CD4-positive, CD25-positive, alpha-beta regulatory T cell (primary cell): ENCODE results near the gene SCTR. TPM values are rescaled to one million over a fixed set of nuclear protein-coding genes. Genes with fewer than 3 reads are reported as not detected.

Experiments
- ATAC-seq, 2 donors: fragments of 150-1000 bp; cut with Tn5 transposase; one replicate each; pipeline ENCODE4 v1.10.0; 2021; ENCODE audit warnings: low read depth in 2 of 2, moderate number of reproducible peaks in 2 of 2, moderate library complexity in 1 of 2
- DNase-seq, 3 donors: peaks; one replicate each; pipeline versions ENCODE4 v3.0.0 to v3.0.0-alpha.2; 2012 to 2022; ENCODE audit warnings: mixed read lengths in 1 of 3
- H3K27ac ChIP-seq: one replicate; pipeline ENCODE4 v1.7.0; 2013; ENCODE audit warnings: mild to moderate bottlenecking, low read length; ENCODE audit not compliant: insufficient read depth, poor library complexity, severe bottlenecking
- H3K27me3 ChIP-seq: one replicate; pipeline ENCODE4 v1.7.0; 2013; ENCODE audit warnings: low read length; ENCODE audit not compliant: control insufficient read depth, insufficient read depth
- H3K36me3 ChIP-seq: one replicate; pipeline ENCODE4 v1.7.0; 2013; ENCODE audit warnings: mild to moderate bottlenecking, low read length, moderate library complexity; ENCODE audit not compliant: control insufficient read depth, insufficient read depth
- H3K4me1 ChIP-seq: 2 replicates; pipeline ENCODE4 v1.7.0; 2013; ENCODE audit warnings: mild to moderate bottlenecking, low read length; ENCODE audit not compliant: insufficient read depth, control insufficient read depth, poor library complexity, severe bottlenecking
- H3K4me3 ChIP-seq: one replicate; pipeline ENCODE4 v1.7.0; 2013; ENCODE audit warnings: low read depth, mild to moderate bottlenecking, low read length, moderate library complexity
- H3K9me3 ChIP-seq, 2 experiments: 1 replicate in 1 of 2; 2 replicates in 1 of 2; pipeline ENCODE4 v1.7.0; 2013; ENCODE audit warnings: low read length in 2 of 2, mild to moderate bottlenecking in 1 of 2, moderate library complexity in 1 of 2; ENCODE audit not compliant: control insufficient read depth in 2 of 2
- H3K27ac Mint-ChIP-seq, 3 donors: one replicate each; pipeline ENCODE4 v1.8.0; 2020 to 2022; ENCODE audit warnings: mild to moderate bottlenecking in 3 of 3, mixed read lengths in 3 of 3, moderate library complexity in 2 of 3
- H3K27me3 Mint-ChIP-seq: one replicate; pipeline ENCODE4 v1.8.0; 2022; ENCODE audit warnings: mild to moderate bottlenecking, mixed read lengths
- H3K36me3 Mint-ChIP-seq: one replicate; pipeline ENCODE4 v1.8.0; 2020; ENCODE audit warnings: mixed read lengths
- H3K4me1 Mint-ChIP-seq, 4 donors: one replicate each; pipeline ENCODE4 v1.8.0; 2020 to 2022; ENCODE audit warnings: mixed read lengths in 4 of 4, mild to moderate bottlenecking in 1 of 4
- H3K4me3 Mint-ChIP-seq, 4 donors: one replicate each; pipeline ENCODE4 v1.8.0; 2020 to 2022; ENCODE audit warnings: mild to moderate bottlenecking in 4 of 4, mixed read lengths in 4 of 4, moderate library complexity in 3 of 4
- H3K9me3 Mint-ChIP-seq, 7 donors: one replicate each; pipeline ENCODE4 v1.8.0; 2020 to 2022; ENCODE audit warnings: mixed read lengths in 7 of 7, mild to moderate bottlenecking in 3 of 7, moderate library complexity in 2 of 7
- polyA plus RNA-seq, 4 donors: library from polyadenylated mRNA; unstranded; fragments of 300-500 nt; fragmentation: Illumina TruSeq; gene quantifications; one replicate each; pipeline ENCODE4 v1.2.3, GENCODE V29; 2021
- total RNA-seq: library from RNA; stranded (reverse); gene quantifications from one replicate; pipeline ENCODE4 v1.2.3, GENCODE V29; 2022

Gene SCTR
- total and polyA plus RNA-seq, 5 donors from 2014 or later, result not detected

GRCh38 chr2:119441376-119442225 is 82.7 kb downstream of the SCTR start:
- Mint-ChIP-seq H3K9me3 (peaks cover 0 to 1% (median 0%) of the 10 kb centered on the region in 7 donors), H3K36me3 (no peaks in the 10 kb centered on the region), H3K27me3 (peaks cover 4% of the 10 kb centered on the region), H3K4me1 (no peaks in the 10 kb centered on the region), H3K4me3 (no peak overlapping the region), H3K27ac (no peak overlapping the region)
- Histone ChIP-seq H3K4me1 (no peaks in the 10 kb centered on the region), H3K9me3 (no peaks in the 10 kb centered on the region), H3K36me3 (no peaks in the 10 kb centered on the region), H3K27ac (no peak overlapping the region), H3K27me3 (no peaks in the 10 kb centered on the region), H3K4me3 (no peak overlapping the region)
- DNase-seq (no peak), ATAC-seq (no peak)

- Mint-ChIP-seq H3K4me1 (no peaks in the 10 kb centered on the region), H3K4me3 (no peak overlapping the region), H3K9me3 (peaks cover 0 to 1% (median 0%) of the 10 kb centered on the region in 7 donors), H3K27ac (no peak overlapping the region), H3K27me3 (peaks cover 9% of the 10 kb centered on the region), H3K36me3 (no peaks in the 10 kb centered on the region)
- Histone ChIP-seq H3K27ac (no peak overlapping the region), H3K9me3 (no peaks in the 10 kb centered on the region), H3K36me3 (no peaks in the 10 kb centered on the region), H3K27me3 (no peaks in the 10 kb centered on the region), H3K4me1 (no peaks in the 10 kb centered on the region), H3K4me3 (no peak overlapping the region)
- DNase-seq (no peak), ATAC-seq (no peak)
Observed at GRCh38 chr2:119440873-119441272, 83.4 kb downstream of the SCTR start.

- Histone ChIP-seq H3K9me3 (no peaks in the 10 kb centered on the region), H3K27ac (no peak overlapping the region), H3K36me3 (no peaks in the 10 kb centered on the region), H3K4me3 (no peak overlapping the region), H3K4me1 (no peaks in the 10 kb centered on the region), H3K27me3 (no peaks in the 10 kb centered on the region)
- ATAC-seq (no peak), DNase-seq (no peak)
- peaks cover 9% of the 10 kb centered on the region for H3K27me3 Mint-ChIP-seq
- H3K4me1 Mint-ChIP-seq, result no peaks in the 10 kb centered on the region
- H3K36me3 Mint-ChIP-seq, result no peaks in the 10 kb centered on the region
- H3K4me3 Mint-ChIP-seq, result no peak overlapping the region
- H3K9me3 Mint-ChIP-seq, result peaks cover 0 to 3% (median 0%) of the 10 kb centered on the region in 7 donors
- no peak overlapping the region for H3K27ac Mint-ChIP-seq
Observed at GRCh38 chr2:119440501-119440870, 83.8 kb downstream of the SCTR start.

- DNase-seq, result no peak
- ATAC-seq, result no peak
- Histone ChIP-seq H3K27ac (no peak overlapping the region), H3K4me1 (no peaks in the 10 kb centered on the region), H3K27me3 (no peaks in the 10 kb centered on the region), H3K4me3 (no peak overlapping the region), H3K9me3 (no peaks in the 10 kb centered on the region), H3K36me3 (no peaks in the 10 kb centered on the region)
- H3K36me3 Mint-ChIP-seq, result no peaks in the 10 kb centered on the region
- no peak overlapping the region for H3K4me3 Mint-ChIP-seq
- H3K4me1 Mint-ChIP-seq, result no peaks in the 10 kb centered on the region
- H3K27ac Mint-ChIP-seq, result peak overlapping the region in 1 of 3 donors; percentile 78
- H3K27me3 Mint-ChIP-seq, result peaks cover 9% of the 10 kb centered on the region
- peaks cover 0 to 3% (median 0%) of the 10 kb centered on the region in 7 donors for H3K9me3 Mint-ChIP-seq
Observed at GRCh38 chr2:119439574-119440500, 84.4 kb downstream of the SCTR start.

GRCh38 chr2:119438726-119439284 is 85.5 kb downstream of the SCTR start:
- Mint-ChIP-seq H3K27ac (no peak overlapping the region), H3K4me1 (no peaks in the 10 kb centered on the region), H3K4me3 (no peak overlapping the region), H3K9me3 (peaks cover 0 to 3% (median 0%) of the 10 kb centered on the region in 7 donors), H3K27me3 (peaks cover 17% of the 10 kb centered on the region), H3K36me3 (no peaks in the 10 kb centered on the region)
- no peak overlapping the region for H3K4me3 ChIP-seq
- H3K9me3 ChIP-seq, result no peaks in the 10 kb centered on the region
- ATAC-seq (no peak), DNase-seq (no peak)
- H3K36me3 ChIP-seq, result no peaks in the 10 kb centered on the region
- H3K27me3 ChIP-seq, result no peaks in the 10 kb centered on the region
- no peak overlapping the region for H3K27ac ChIP-seq
- no peaks in the 10 kb centered on the region for H3K4me1 ChIP-seq

GRCh38 chr2:119438128-119438656 is 86.1 kb downstream of the SCTR start:
- Mint-ChIP-seq H3K4me3 (no peak overlapping the region), H3K27ac (no peak overlapping the region), H3K36me3 (no peaks in the 10 kb centered on the region), H3K9me3 (peaks cover 0 to 3% (median 0%) of the 10 kb centered on the region in 7 donors), H3K27me3 (peaks cover 23% of the 10 kb centered on the region), H3K4me1 (peaks cover 0 to 4% (median 1%) of the 10 kb centered on the region in 4 donors)
- H3K36me3 ChIP-seq, result no peaks in the 10 kb centered on the region
- H3K4me3 ChIP-seq, result no peak overlapping the region
- DNase-seq (no peak), ATAC-seq (no peak)
- H3K9me3 ChIP-seq, result no peaks in the 10 kb centered on the region
- H3K27me3 ChIP-seq, result no peaks in the 10 kb centered on the region
- H3K4me1 ChIP-seq, result no peaks in the 10 kb centered on the region
- no peak overlapping the region for H3K27ac ChIP-seq

GRCh38 chr2:119436993-119437772 is 87.1 kb downstream of the SCTR start:
- Histone ChIP-seq H3K4me3 (no peak overlapping the region), H3K9me3 (no peaks in the 10 kb centered on the region), H3K4me1 (no peaks in the 10 kb centered on the region), H3K27ac (no peak overlapping the region), H3K27me3 (peaks cover 2% of the 10 kb centered on the region), H3K36me3 (no peaks in the 10 kb centered on the region)
- Mint-ChIP-seq H3K27me3 (peaks cover 32% of the 10 kb centered on the region), H3K36me3 (no peaks in the 10 kb centered on the region), H3K9me3 (peaks cover 0 to 3% (median 0%) of the 10 kb centered on the region in 7 donors), H3K4me3 (no peak overlapping the region), H3K4me1 (peaks cover 0 to 5% (median 2%) of the 10 kb centered on the region in 4 donors), H3K27ac (no peak overlapping the region)
- DNase-seq (no peak), ATAC-seq (no peak)
